Erythroblast (primary cell): ENCODE measurements around the gene COQ4.

Experiments
- GATA1 ChIP-seq: IDR thresholded peaks from 2 replicates; pipeline ENCODE4 v1.6.1; 2011; ENCODE audit warnings: low read depth, mild to moderate bottlenecking, control low read depth, low read length, moderate library complexity
- POLR2A ChIP-seq: IDR thresholded peaks from 2 replicates; pipeline ENCODE4 v1.6.1; 2011; ENCODE audit warnings: mild to moderate bottlenecking, low read length

DNA sequence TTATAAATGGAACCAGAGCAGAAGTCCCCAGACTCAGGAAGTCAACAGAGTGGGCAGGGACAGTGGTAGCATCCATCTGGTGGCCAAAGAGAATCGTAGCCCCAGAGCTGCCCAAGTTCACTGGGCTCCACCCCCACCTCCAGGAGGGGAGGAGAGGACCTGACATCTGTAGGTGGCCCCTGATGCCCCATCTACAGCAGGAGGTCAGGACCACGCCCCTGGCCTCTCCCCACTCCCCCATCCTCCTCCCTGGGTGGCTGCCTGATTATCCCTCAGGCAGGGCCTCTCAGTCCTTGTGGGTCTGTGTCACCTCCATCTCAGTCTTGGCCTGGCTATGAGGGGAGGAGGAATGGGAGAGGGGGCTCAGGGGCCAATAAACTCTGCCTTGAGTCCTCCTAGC, 38.2 kb downstream of the COQ4 start:
- TF ChIP-seq POLR2A (no peak), GATA1 (no peak)
